SK-N-MC (cell line): Measurements from ENCODE around the gene SZRD1.
"Not testable (repeated sequence)": the region's sequence is repeated elsewhere in the genome, so short reads cannot be mapped to it uniquely, and the experiment has no call there.

Experiments used
- DNase-seq: peaks from one replicate; pipeline ENCODE4 v3.0.0-alpha.2; 2011; ENCODE audit warnings: low read depth, low spot score
- H3K27ac ChIP-seq: fragments of 200-600 bp; sonication (generic); 2 replicates; pipeline ENCODE4 v1.5.1; 2016; ENCODE audit warnings: mixed run types
- H3K36me3 ChIP-seq: fragments of 200-600 bp; sonication (generic); 2 replicates; pipeline ENCODE4 v1.6.1; 2017; ENCODE audit warnings: antibody characterized with exemption, low read length, mixed read lengths; ENCODE audit not compliant: insufficient read depth
- H3K4me3 ChIP-seq: fragments of 200-600 bp; sonication (generic); 2 replicates; pipeline ENCODE4 v1.5.1; 2016
- H3K9ac ChIP-seq: fragments of 200-600 bp; sonication (generic); 2 replicates; pipeline ENCODE4 v1.8.0; 2017; ENCODE audit warnings: mixed run types, mixed read lengths; ENCODE audit not compliant: insufficient read length
- H3K9me3 ChIP-seq: fragments of 200-600 bp; sonication (generic); 2 replicates; pipeline ENCODE4 v1.6.1; 2017; ENCODE audit warnings: low read depth, mild to moderate bottlenecking, antibody characterized with exemption, low read length, moderate library complexity, mixed read lengths
- EZH2 ChIP-seq: fragments of 200-600 bp; sonication (generic); IDR thresholded peaks from one replicate; pipeline ENCODE4 v1.6.1; 2017; ENCODE audit warnings: antibody characterized with exemption
- FOXP2 ChIP-seq: optimal IDR thresholded peaks from 2 replicates; pipeline ENCODE3; 2011; ENCODE audit warnings: mild to moderate bottlenecking, moderate library complexity; ENCODE audit not compliant: insufficient read depth; ENCODE audit errors: extremely low read length, control extremely low read depth
- POLR2AphosphoS5 ChIP-seq: IDR thresholded peaks from 2 replicates; pipeline ENCODE4 v1.6.1; 2012; ENCODE audit warnings: mild to moderate bottlenecking, low read depth, low read length, borderline replicate concordance

SZRD1 gene

GRCh38 chr1:16342331-16343062 is 24.5 kb upstream of the SZRD1 start:
- no peaks in the 10 kb centered on the region for H3K9me3 ChIP-seq
- H3K9ac ChIP-seq: no peak overlapping the region
- no peaks in the 10 kb centered on the region for H3K36me3 ChIP-seq
- no peak overlapping the region for H3K4me3 ChIP-seq
- no peak for TF ChIP-seq FOXP2
- TF ChIP-seq POLR2AphosphoS5: no peak
- TF ChIP-seq EZH2: no peak
- no peak for DNase-seq
- H3K27ac ChIP-seq: no peak overlapping the region

GRCh38 chr1:16343276-16343675 is 23.8 kb upstream of the SZRD1 start:
- DNase-seq, H3K36me3 ChIP-seq, H3K9me3 ChIP-seq, H3K9ac ChIP-seq, H3K4me3 ChIP-seq, H3K27ac ChIP-seq: not testable (repeated sequence)

- no peak overlapping the region for H3K4me3 ChIP-seq
- peak overlapping the region; percentile 33 for H3K9ac ChIP-seq
- no peak overlapping the region for H3K27ac ChIP-seq
- no peaks in the 10 kb centered on the region for H3K9me3 ChIP-seq
- no peak for DNase-seq
- TF ChIP-seq FOXP2 (no peak), EZH2 (no peak), POLR2AphosphoS5 (no peak)
- no peaks in the 10 kb centered on the region for H3K36me3 ChIP-seq
Observed at GRCh38 chr1:16348414-16349182, 18.4 kb upstream of the SZRD1 start.

- no peak for DNase-seq
- Histone ChIP-seq H3K4me3 (no peak overlapping the region), H3K27ac (no peak overlapping the region), H3K36me3 (no peaks in the 10 kb centered on the region), H3K9me3 (no peaks in the 10 kb centered on the region), H3K9ac (no peak overlapping the region)
- no peak for TF ChIP-seq FOXP2
- TF ChIP-seq POLR2AphosphoS5: no peak
- TF ChIP-seq EZH2: no peak
Observed at GRCh38 chr1:16349847-16350406, 17.1 kb upstream of the SZRD1 start.

DNA sequence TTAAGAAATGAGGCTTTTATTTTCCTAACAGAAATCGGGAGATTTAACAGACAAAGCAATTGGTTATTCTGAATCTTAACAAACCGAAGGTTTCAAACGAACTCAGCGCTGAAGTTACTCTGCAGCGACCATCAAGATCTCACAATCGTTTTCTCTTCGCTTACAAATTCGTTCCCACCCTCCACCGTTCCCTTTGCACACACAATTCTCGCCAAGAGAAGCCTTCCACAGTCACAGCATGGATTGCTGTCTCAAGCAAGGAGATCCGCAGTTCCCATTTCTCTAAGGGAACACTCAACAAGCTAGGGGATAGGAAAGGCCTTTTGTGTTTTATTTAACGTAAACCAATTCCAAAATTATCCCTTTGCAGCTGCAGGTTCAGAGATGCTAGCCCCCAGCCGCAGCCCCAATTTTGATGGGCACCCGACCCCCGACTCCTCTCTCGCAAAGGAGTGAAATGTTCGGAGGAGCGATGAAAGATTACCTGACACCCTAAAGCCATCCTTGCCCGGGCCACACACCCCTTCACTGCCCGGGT is 15.5 kb upstream of the SZRD1 start:
- DNase-seq: no peak

GRCh38 chr1:16351994-16352841 is 14.8 kb upstream of the SZRD1 start, which contains the start of gene FBXO42:
Gene FBXO42 (minus strand): TSS chr1:16352480. CDS start chr1:16315418, 37,062 bp downstream.
- peak within 1 kb of the TSS; percentile 94 for H3K9ac ChIP-seq
- peak within 1 kb of the TSS; percentile 91 for H3K27ac ChIP-seq
- DNase-seq: peak; percentile 68
- H3K36me3 ChIP-seq: no peaks in the 10 kb centered on the region
- peak within 1 kb of the TSS; percentile 90 for H3K4me3 ChIP-seq
- H3K9me3 ChIP-seq: no peaks in the 10 kb centered on the region
- TF ChIP-seq POLR2AphosphoS5: peak; percentile 91
- no peak for TF ChIP-seq FOXP2

More for the DNA sequence above, 15.5 kb upstream of the SZRD1 start:
- H3K9ac ChIP-seq: peak overlapping the region; percentile 94
- H3K9me3 ChIP-seq: no peaks in the 10 kb centered on the region
- H3K27ac ChIP-seq: peak overlapping the region; percentile 42
- no peaks in the 10 kb centered on the region for H3K36me3 ChIP-seq
- TF ChIP-seq EZH2 (no peak), POLR2AphosphoS5 (no peak)
- H3K4me3 ChIP-seq: peak overlapping the region; percentile 90

GRCh38 chr1:16352842-16353535 is 14.1 kb upstream of the SZRD1 start:
- no peaks in the 10 kb centered on the region for H3K36me3 ChIP-seq
- H3K4me3 ChIP-seq: peak overlapping the region; percentile 90
- no peak for DNase-seq
- H3K27ac ChIP-seq: peak overlapping the region; percentile 91
- H3K9ac ChIP-seq: peak overlapping the region; percentile 94
- no peaks in the 10 kb centered on the region for H3K9me3 ChIP-seq
- TF ChIP-seq POLR2AphosphoS5 (no peak), FOXP2 (no peak), EZH2 (no peak)
